GM18505 (cell line): Measurements from ENCODE around the gene GPR143.
A peak's percentile ranks its signal among the peaks of the same experiment; 100 is the strongest.

ENCODE experiments used
- ATAC-seq: cut with Tn5 transposase; IDR thresholded peaks from one replicate; pipeline ENCODE4 v1.9.1; 2021; ENCODE audit not compliant: unreplicated experiment
- POLR2A ChIP-seq: IDR thresholded peaks from 4 replicates; pipeline ENCODE4 v1.6.1; 2011; ENCODE audit warnings: borderline replicate concordance; ENCODE audit not compliant: insufficient read depth, insufficient read length; ENCODE audit errors: extremely low read depth

Gene GPR143

GRCh38 chrX:9710332-9710731 is 55.3 kb downstream of the GPR143 start:
- no peak for ATAC-seq

GRCh38 chrX:9708923-9709553 is 56.6 kb downstream of the GPR143 start:
- peak; percentile 88 for ATAC-seq
- no peak for TF ChIP-seq POLR2A

More at GRCh38 chrX:9710332-9710731, 55.3 kb downstream of the GPR143 start:
- no peak for TF ChIP-seq POLR2A

GRCh38 chrX:9708086-9708485 is 57.6 kb downstream of the GPR143 start:
- no peak for ATAC-seq
- no peak for TF ChIP-seq POLR2A

GRCh38 chrX:9707306-9708033 is 58.2 kb downstream of the GPR143 start:
- TF ChIP-seq POLR2A = no peak

GRCh38 chrX:9706421-9706820 is 59.2 kb downstream of the GPR143 start:
- no peak for ATAC-seq
- no peak for TF ChIP-seq POLR2A

More at GRCh38 chrX:9707306-9708033, 58.2 kb downstream of the GPR143 start:
- no peak for ATAC-seq

GRCh38 chrX:9704876-9705465 is 60.7 kb downstream of the GPR143 start:
- ATAC-seq = no peak
- no peak for TF ChIP-seq POLR2A

- TF ChIP-seq POLR2A = no peak
- no peak for ATAC-seq
Observed at GRCh38 chrX:9703406-9703805, 62.2 kb downstream of the GPR143 start.

GRCh38 chrX:9701790-9702189 is 63.9 kb downstream of the GPR143 start:
- no peak for TF ChIP-seq POLR2A
- no peak for ATAC-seq

GRCh38 chrX:9700555-9700954 is 65.1 kb downstream of the GPR143 start:
- no peak for ATAC-seq
- TF ChIP-seq POLR2A = no peak

GRCh38 chrX:9698576-9698975 is 67.1 kb downstream of the GPR143 start:
- ATAC-seq = no peak
- no peak for TF ChIP-seq POLR2A

GRCh38 chrX:9693307-9694001 is 72.2 kb downstream of the GPR143 start:
- no peak for TF ChIP-seq POLR2A
- ATAC-seq = no peak

GRCh38 chrX:9690046-9690445 is 75.6 kb downstream of the GPR143 start:
- no peak for TF ChIP-seq POLR2A

GRCh38 chrX:9688833-9689232 is 76.8 kb downstream of the GPR143 start:
- ATAC-seq = no peak
- TF ChIP-seq POLR2A = no peak

More at GRCh38 chrX:9690046-9690445, 75.6 kb downstream of the GPR143 start:
- no peak for ATAC-seq
